H1 (cell line): ENCODE measurements around the gene LRRC74A. TPM values are rescaled to one million over a fixed set of nuclear protein-coding genes. Genes with fewer than 3 reads are reported as not detected.

Source experiments
- CTCF ChIA-PET: fragments of 300-600 bp; sonication (Branson Sonifier 250); formaldehyde crosslinking; loops from one replicate; lab custom pipeline; 2021; ENCODE audit not compliant: partially characterized antibody; lab: Charles Lee
- POLR2A ChIA-PET: fragments of 300-600 bp; sonication (Branson Sonifier 250); formaldehyde crosslinking; loops from one replicate; lab custom pipeline; 2021; ENCODE audit warnings: inconsistent platforms; ENCODE audit not compliant: partially characterized antibody; lab: Charles Lee
- DNase-seq, 2 experiments: peaks; one replicate each; pipeline versions ENCODE4 v3.0.0 to v3.0.0-alpha.2; 2010 to 2022; ENCODE audit warnings: low spot score in 2 of 2, low read depth in 1 of 2, mixed read lengths in 1 of 2
- FAIRE-seq: peaks from 2 replicates; lab custom pipeline; 2011; peaks lifted over from hg19 to GRCh38; lab: Jason Lieb, UNC
- H2AFZ ChIP-seq: 2 replicates; pipeline ENCODE4 v1.8.1; 2012; ENCODE audit warnings: low read length, inconsistent platforms
- H2AK5ac ChIP-seq: 2 replicates; pipeline ENCODE4 v1.6.1; 2013; ENCODE audit warnings: low read depth, low read length
- H2BK120ac ChIP-seq: replicated peaks from 2 replicates; pipeline ENCODE3; 2013; ENCODE audit warnings: low read depth, low read length, inconsistent platforms
- H2BK12ac ChIP-seq: 2 replicates; pipeline ENCODE4 v1.6.1; 2013; ENCODE audit warnings: low read depth, low read length
- H2BK15ac ChIP-seq: 2 replicates; pipeline ENCODE4 v1.6.1; 2013; ENCODE audit warnings: low read length
- H2BK20ac ChIP-seq: 2 replicates; pipeline ENCODE4 v1.6.1; 2013; ENCODE audit warnings: low read length
- H2BK5ac ChIP-seq: 2 replicates; pipeline ENCODE4 v1.6.1; 2013; ENCODE audit warnings: low read depth, low read length
- H3K14ac ChIP-seq: 2 replicates; pipeline ENCODE4 v1.6.1; 2013; ENCODE audit warnings: inconsistent platforms; ENCODE audit not compliant: insufficient read length
- H3K18ac ChIP-seq: 2 replicates; pipeline ENCODE4 v1.6.1; 2013; ENCODE audit warnings: low read length; ENCODE audit errors: extremely low read depth
- H3K23ac ChIP-seq: 2 replicates; pipeline ENCODE4 v1.6.1; 2013; ENCODE audit warnings: inconsistent platforms; ENCODE audit not compliant: insufficient read length
- H3K23me2 ChIP-seq: 2 replicates; pipeline ENCODE4 v1.6.1; 2013; ENCODE audit warnings: low read depth, low read length
- H3K27ac ChIP-seq: 2 replicates; pipeline ENCODE4 v1.6.1; 2011; ENCODE audit warnings: low read depth, low read length, inconsistent platforms
- H3K27me3 ChIP-seq, 4 experiments: replicated peaks in 1 of 4; 1 replicate in 1 of 4; 2 replicates in 3 of 4; pipeline versions ENCODE4 v1.6.1 to v1.8.1; 2011 to 2013; ENCODE audit warnings: low read length in 3 of 4, mild to moderate bottlenecking in 3 of 4, inconsistent platforms in 2 of 4, mixed read lengths in 2 of 4, moderate library complexity in 1 of 4; ENCODE audit not compliant: control insufficient read depth in 3 of 4, insufficient read depth in 3 of 4; ENCODE audit errors: extremely low read depth in 1 of 4
- H3K36me3 ChIP-seq, 4 experiments: 2 replicates each; pipeline versions ENCODE4 v1.6.1 to v1.8.1; 2011 to 2013; ENCODE audit warnings: mild to moderate bottlenecking in 4 of 4, low read length in 3 of 4, moderate library complexity in 2 of 4, control low read depth in 1 of 4, inconsistent platforms in 1 of 4; ENCODE audit not compliant: insufficient read depth in 4 of 4, control insufficient read depth in 2 of 4
- H3K4ac ChIP-seq: replicated peaks from 2 replicates; pipeline ENCODE3; 2013; ENCODE audit warnings: low read length, low read depth, mixed read lengths, inconsistent platforms; ENCODE audit not compliant: insufficient read length
- H3K4me1 ChIP-seq, 4 experiments: replicated peaks in 1 of 4; 1 replicate in 1 of 4; 2 replicates in 3 of 4; pipeline versions ENCODE4 v1.6.1 to v1.8.1; 2011 to 2013; ENCODE audit warnings: low read length in 3 of 4, inconsistent platforms in 2 of 4, mixed read lengths in 1 of 4; ENCODE audit not compliant: insufficient read depth in 4 of 4, control insufficient read depth in 3 of 4
- H3K4me2 ChIP-seq, 2 experiments: 2 replicates each; pipeline versions ENCODE4 v1.6.1 to v1.8.1; 2011 to 2013; ENCODE audit warnings: low read depth in 2 of 2, low read length in 2 of 2, control low read depth in 1 of 2, inconsistent platforms in 1 of 2, mild to moderate bottlenecking in 1 of 2; ENCODE audit not compliant: insufficient read depth in 1 of 2
- H3K4me3 ChIP-seq, 4 experiments: fragments of 200-600, 300-600 bp in 1 of 4; sonication (generic), shearing (Covaris generic), sonication (Bioruptor Twin) in 1 of 4; 2 replicates each; pipeline versions ENCODE4 v1.5.1 to v1.8.1; 2011 to 2016; ENCODE audit warnings: low read length in 4 of 4, low read depth in 3 of 4, control low read depth in 2 of 4, inconsistent platforms in 2 of 4, mild to moderate bottlenecking in 2 of 4, mixed read lengths in 1 of 4, moderate library complexity in 1 of 4; ENCODE audit not compliant: insufficient read depth in 2 of 4; ENCODE audit errors: extremely low read depth in 1 of 4
- H3K56ac ChIP-seq: replicated peaks from 2 replicates; pipeline ENCODE3; 2013; ENCODE audit warnings: low read depth, mild to moderate bottlenecking, mixed read lengths, low read length, inconsistent platforms; ENCODE audit not compliant: insufficient read length
- H3K79me1 ChIP-seq: 2 replicates; pipeline ENCODE4 v1.6.1; 2013; ENCODE audit warnings: low read depth, low read length, control low read depth
- H3K79me2 ChIP-seq, 2 experiments: 2 replicates each; pipeline versions ENCODE4 v1.6.1 to v1.8.1; 2012 to 2013; ENCODE audit warnings: low read length in 2 of 2, mild to moderate bottlenecking in 2 of 2, inconsistent platforms in 1 of 2; ENCODE audit not compliant: insufficient read depth in 2 of 2, control insufficient read depth in 1 of 2
- H3K9ac ChIP-seq, 4 experiments: replicated peaks in 1 of 4; 1 replicate in 1 of 4; 2 replicates in 3 of 4; pipeline versions ENCODE4 v1.6.1 to v1.8.1; 2011 to 2013; ENCODE audit warnings: low read depth in 3 of 4, low read length in 3 of 4, control low read depth in 2 of 4, mild to moderate bottlenecking in 2 of 4, moderate library complexity in 2 of 4, inconsistent platforms in 1 of 4; ENCODE audit errors: extremely low read depth in 1 of 4
- H3K9me3 ChIP-seq, 2 experiments: 2 replicates each; pipeline versions ENCODE4 v1.6.1 to v1.8.1; 2012 to 2013; ENCODE audit warnings: mild to moderate bottlenecking in 2 of 2, moderate library complexity in 2 of 2, control low read depth in 1 of 2, inconsistent platforms in 1 of 2, low read depth in 1 of 2, low read length in 1 of 2, mixed read lengths in 1 of 2; ENCODE audit not compliant: insufficient read depth in 2 of 2
- H4K20me1 ChIP-seq, 2 experiments: replicated peaks in 1 of 2; 2 replicates each; pipeline versions ENCODE3 to v1.8.1; 2011 to 2013; ENCODE audit warnings: inconsistent platforms in 2 of 2, low read length in 2 of 2, mild to moderate bottlenecking in 1 of 2; ENCODE audit not compliant: insufficient read depth in 2 of 2, control insufficient read depth in 1 of 2
- H4K5ac ChIP-seq: 2 replicates; pipeline ENCODE4 v1.6.1; 2013; ENCODE audit warnings: low read length, low read depth, mixed read lengths, inconsistent platforms; ENCODE audit not compliant: insufficient read length
- H4K8ac ChIP-seq: 2 replicates; pipeline ENCODE4 v1.8.0; 2013; ENCODE audit warnings: mild to moderate bottlenecking, moderate library complexity, low read length, inconsistent platforms; ENCODE audit not compliant: insufficient read depth; ENCODE audit errors: extremely low read depth
- H4K91ac ChIP-seq: replicated peaks from 2 replicates; pipeline ENCODE3; 2013; ENCODE audit warnings: low read length, mixed read lengths, inconsistent platforms; ENCODE audit not compliant: insufficient read length
- ASH2L ChIP-seq: fragments of 200-600, 300-600 bp; sonication (generic); IDR thresholded peaks from one replicate; pipeline ENCODE4 v1.7.1; 2017; ENCODE audit warnings: low read length
- CBX8 ChIP-seq: fragments of 300-800, 300-1000 bp; sonication (generic); IDR thresholded peaks from 2 replicates; pipeline ENCODE4 v1.7.1; 2016; ENCODE audit warnings: low read depth, low read length, borderline replicate concordance
- CREB1 ChIP-seq: IDR thresholded peaks from 2 replicates; pipeline ENCODE4 v1.6.1; 2012; ENCODE audit warnings: inconsistent platforms
- KDM1A ChIP-seq: fragments of 200-600, 300-600 bp; sonication (generic); IDR thresholded peaks from 2 replicates; pipeline ENCODE4 v1.7.1; 2016; ENCODE audit warnings: mild to moderate bottlenecking, low read length, borderline replicate concordance
- KDM4A ChIP-seq: IDR thresholded peaks from one replicate; pipeline ENCODE4 v1.7.1; 2012; ENCODE audit warnings: low read depth, mild to moderate bottlenecking, moderate library complexity, low read length, inconsistent platforms; ENCODE audit not compliant: severe bottlenecking
- MAFK ChIP-seq: IDR thresholded peaks from 2 replicates; pipeline ENCODE4 v1.6.1; 2012; ENCODE audit warnings: low read depth, mild to moderate bottlenecking, improper control_type of control experiment, low read length
- POLR2A ChIP-seq, 2 experiments: IDR thresholded peaks; 1 replicate in 1 of 2; 2 replicates in 1 of 2; pipeline ENCODE4 v1.6.1; 2011; ENCODE audit warnings: low read depth in 2 of 2, low read length in 2 of 2, mild to moderate bottlenecking in 2 of 2; ENCODE audit errors: control extremely low read depth in 1 of 2
- POLR2AphosphoS5 ChIP-seq: IDR thresholded peaks from 2 replicates; pipeline ENCODE4 v1.6.1; 2011; ENCODE audit warnings: low read depth, low read length
- POU5F1 ChIP-seq: IDR thresholded peaks from 2 replicates; pipeline ENCODE4 v1.6.1; 2011; ENCODE audit warnings: low read depth, mild to moderate bottlenecking, low read length, moderate library complexity
- RBBP5 ChIP-seq: IDR thresholded peaks from 2 replicates; pipeline ENCODE4 v1.7.1; 2012; ENCODE audit warnings: low read depth, mild to moderate bottlenecking, inconsistent platforms, low read length, moderate library complexity, borderline replicate concordance
- RFX5 ChIP-seq: IDR thresholded peaks from 2 replicates; pipeline ENCODE4 v1.6.1; 2011; ENCODE audit warnings: low read depth, low read length, improper control_type of control experiment, borderline replicate concordance
- SAP30 ChIP-seq: fragments of 300-600 bp; sonication (generic); IDR thresholded peaks from 2 replicates; pipeline ENCODE4 v1.7.1; 2012; ENCODE audit warnings: low read length, moderate library complexity, mild to moderate bottlenecking, inconsistent platforms; ENCODE audit not compliant: insufficient read depth, insufficient replicate concordance
- SIX5 ChIP-seq: IDR thresholded peaks from 2 replicates; pipeline ENCODE4 v1.6.1; 2011; ENCODE audit warnings: mild to moderate bottlenecking, low read depth, low read length
- SP4 ChIP-seq: IDR thresholded peaks from 2 replicates; pipeline ENCODE4 v1.6.1; 2012; ENCODE audit warnings: low read length, inconsistent platforms
- TAF7 ChIP-seq: optimal IDR thresholded peaks from 2 replicates; pipeline ENCODE3; 2011; ENCODE audit warnings: low read depth, mild to moderate bottlenecking, inconsistent platforms, low read length, moderate library complexity, borderline replicate concordance
- TEAD4 ChIP-seq: IDR thresholded peaks from 2 replicates; pipeline ENCODE4 v1.6.1; 2012; ENCODE audit warnings: low read depth, low read length, inconsistent platforms, mixed read lengths
- polyA plus RNA-seq, 7 experiments: library from polyadenylated mRNA; depleted of rRNA in 3 of 7; stranded (reverse) in 5 of 7; unstranded in 2 of 7; fragments of >200 nt in 5 of 7; fragments of 200-250 nt in 2 of 7; gene quantifications; 1 replicate in 5 of 7; 2 replicates in 1 of 7; 4 replicates in 1 of 7; pipeline versions ENCODE4 v1.2.1 to v1.2.3, GENCODE V29; 2011 to 2013; ENCODE audit warnings: missing spikeins in 2 of 7, mixed read lengths in 2 of 7
- total RNA-seq: library from RNA; stranded (reverse); fragmentation: NEBNext Ultra II Directional; extraction: Animal tissue kit (Norgen Biotek cat#: 25700); gene quantifications from 2 replicates; pipeline ENCODE4 v1.2.1, GENCODE V29; 2021
- TF ChIP-seq, protein P1 (sequence below): IDR thresholded peaks from 2 replicates; pipeline ENCODE4 v1.6.1; 2012; ENCODE audit warnings: inconsistent platforms

The LRRC74A gene
- total and polyA plus RNA-seq, 2 of the 8 experiments (the other 6 are each of a cell fraction or from before 2014, with no cell fraction given): not detected

DNA sequence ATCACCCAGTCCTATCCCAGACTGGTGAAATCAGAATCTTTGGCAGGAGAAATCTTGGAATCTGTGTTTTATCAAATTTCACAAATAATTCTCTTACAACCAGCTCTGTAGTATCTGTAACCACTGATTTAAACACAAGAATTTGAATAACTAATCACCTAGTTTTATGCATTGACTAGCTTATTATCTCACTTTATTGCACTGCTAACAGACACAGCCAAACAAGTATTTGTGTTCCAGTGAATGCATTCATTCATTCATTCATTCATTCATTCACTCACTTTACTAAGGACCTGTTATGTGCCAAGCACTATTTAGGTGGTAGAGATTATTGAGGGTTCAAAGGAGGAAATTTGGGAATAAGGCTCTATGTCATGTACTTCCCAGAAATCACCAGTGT, 16.2 kb downstream of the LRRC74A start:
- Histone ChIP-seq H3K27me3 (no peaks in the 10 kb centered on the region), H4K5ac (no peak overlapping the region), H2BK20ac (no peak overlapping the region), H2BK5ac (no peak overlapping the region), H3K56ac (no peak overlapping the region), H3K27ac (no peak overlapping the region), H3K23me2 (no peaks in the 10 kb centered on the region), H3K4me2 (no peak overlapping the region), H3K4me3 (no peak overlapping the region), H4K20me1 (no peaks in the 10 kb centered on the region), H2AK5ac (no peak overlapping the region), H3K23ac (no peak overlapping the region), H4K8ac (no peak overlapping the region), H2BK120ac (no peak overlapping the region), H3K36me3 (no peaks in the 10 kb centered on the region), H3K18ac (no peak overlapping the region), H2BK15ac (no peak overlapping the region), H4K91ac (no peak overlapping the region), H3K79me2 (no peaks in the 10 kb centered on the region), H3K9ac (no peak overlapping the region), H3K9me3 (no peaks in the 10 kb centered on the region), H3K79me1 (no peaks in the 10 kb centered on the region), H3K4ac (no peak overlapping the region), H2BK12ac (no peak overlapping the region), H3K4me1 (no peaks in the 10 kb centered on the region), H3K14ac (no peak overlapping the region), H2AFZ (no peak overlapping the region)
- DNase-seq (no peak), FAIRE-seq (no peak)
- POLR2A ChIA-PET: no interaction called here
- CTCF ChIA-PET: interaction anchor here (1.0 to 1.8 kb wide), 3 partner anchors 12 to 30 kb away, joined by 4 to 7 read pairs (median 5); no protein-coding TSS in a partner anchor
- TF ChIP-seq SIX5 (no peak), POU5F1 (no peak), POLR2AphosphoS5 (no peak), KDM1A (no peak), SP4 (no peak), SAP30 (no peak), TEAD4 (no peak), CBX8 (no peak), MAFK (no peak), RFX5 (no peak), POLR2A (IDR thresholded peaks at IDR 0.05; ENCODE audit: control extremely low read depth in 1 of 2, low read depth in 2 of 2, low read length in 2 of 2) (no peak), CREB1 (no peak), KDM4A (no peak), RBBP5 (no peak), ASH2L (no peak), TAF7 (no peak)
- TF ChIP-seq, protein P1, sequence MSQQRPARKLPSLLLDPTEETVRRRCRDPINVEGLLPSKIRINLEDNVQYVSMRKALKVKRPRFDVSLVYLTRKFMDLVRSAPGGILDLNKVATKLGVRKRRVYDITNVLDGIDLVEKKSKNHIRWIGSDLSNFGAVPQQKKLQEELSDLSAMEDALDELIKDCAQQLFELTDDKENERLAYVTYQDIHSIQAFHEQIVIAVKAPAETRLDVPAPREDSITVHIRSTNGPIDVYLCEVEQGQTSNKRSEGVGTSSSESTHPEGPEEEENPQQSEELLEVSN: no peak
